PC-3 (cell line): ENCODE results near the gene RGS14. TPM values are rescaled to one million over a fixed set of nuclear protein-coding genes. Genes with fewer than 3 reads are reported as not detected.
A peak's percentile ranks its signal among the peaks of the same experiment; 100 is the strongest.

ENCODE experiments used
- ATAC-seq: fragments of 200-7000 bp; cut with Tn5 transposase; 2 replicates; pipeline ENCODE4 v1.9.1; 2020; ENCODE audit warnings: mild to moderate bottlenecking, moderate library complexity
- BruUV-seq: library from RNA; stranded (reverse); fragments of 400-500 nt; replicated peaks from 2 replicates; lab custom pipeline; 2021; lab: Mats Ljungman, UMichigan
- CTCF ChIA-PET: fragments of 300-600 bp; sonication (Branson Sonifier 250); formaldehyde crosslinking; loops from one replicate; lab custom pipeline; 2022; ENCODE audit warnings: antibody characterized with exemption; lab: Charles Lee
- POLR2A ChIA-PET: fragments of 300-600 bp; sonication (Branson Sonifier 250); formaldehyde crosslinking; loops from one replicate; lab custom pipeline; 2022; ENCODE audit warnings: antibody characterized with exemption; ENCODE audit not compliant: unreplicated experiment; lab: Charles Lee
- DNase-seq: peaks from one replicate; pipeline ENCODE4 v3.0.0-alpha.2; 2015
- H2AFZ ChIP-seq: fragments of 300-600 bp; sonication (generic); 2 replicates; pipeline ENCODE4 v1.6.0; 2016; ENCODE audit warnings: antibody characterized with exemption, low read length
- H3F3A ChIP-seq: fragments of 300-600 bp; sonication (generic); one replicate; pipeline ENCODE4 v1.6.0; 2017; ENCODE audit warnings: antibody characterized with exemption, low read length, control low read depth, mild to moderate bottlenecking; ENCODE audit not compliant: unreplicated experiment
- H3K27ac ChIP-seq: fragments of 300-600 bp; sonication (generic); 2 replicates; pipeline ENCODE4 v1.5.1; 2016; ENCODE audit warnings: mild to moderate bottlenecking, low read length
- H3K27me3 ChIP-seq: fragments of 300-600 bp; sonication (generic); 2 replicates; pipeline ENCODE4 v1.6.1; 2016; ENCODE audit warnings: low read length, mixed read lengths
- H3K36me3 ChIP-seq: fragments of 300-600 bp; sonication (generic); 2 replicates; pipeline ENCODE4 v1.6.1; 2016; ENCODE audit warnings: low read depth, mixed run types, low read length, mixed read lengths
- H3K4me1 ChIP-seq: fragments of 300-600 bp; sonication (generic); 2 replicates; pipeline ENCODE4 v1.5.1; 2016; ENCODE audit warnings: low read length; ENCODE audit not compliant: insufficient read depth
- H3K4me2 ChIP-seq: fragments of 300-600 bp; sonication (generic); 2 replicates; pipeline ENCODE4 v1.6.0; 2016; ENCODE audit warnings: low read length
- H3K4me3 ChIP-seq: fragments of 300-600 bp; sonication (generic); 2 replicates; pipeline ENCODE4 v1.5.1; 2016; ENCODE audit warnings: mild to moderate bottlenecking, low read length, mixed read lengths
- H3K79me2 ChIP-seq: fragments of 300-600 bp; sonication (generic); 2 replicates; pipeline ENCODE4 v1.6.1; 2017; ENCODE audit warnings: low read length, mixed read lengths
- H3K9ac ChIP-seq: fragments of 300-600 bp; sonication (generic); 2 replicates; pipeline ENCODE4 v1.6.0; 2016; ENCODE audit warnings: mild to moderate bottlenecking, low read length
- H3K9me2 ChIP-seq: fragments of 300-600 bp; sonication (generic); replicated peaks from 2 replicates; pipeline ENCODE4 v1.6.1; 2016; ENCODE audit warnings: mixed run types, low read length, mixed read lengths
- H3K9me3 ChIP-seq: fragments of 300-600 bp; sonication (generic); 2 replicates; pipeline ENCODE4 v1.6.1; 2016; ENCODE audit warnings: low read length, mixed read lengths
- H4K20me1 ChIP-seq: fragments of 300-600 bp; sonication (generic); 2 replicates; pipeline ENCODE4 v1.6.1; 2016; ENCODE audit warnings: low read length, mixed read lengths
- CTCF ChIP-seq: fragments of 300-600 bp; sonication (generic); conservative IDR thresholded peaks from 2 replicates; pipeline ENCODE4 v1.5.1; 2017; ENCODE audit warnings: antibody characterized with exemption, low read depth, mild to moderate bottlenecking, low read length
- EZH2 ChIP-seq: fragments of 300-600 bp; sonication (generic); IDR thresholded peaks from one replicate; pipeline ENCODE4 v1.6.1; 2017; ENCODE audit warnings: antibody characterized with exemption, mild to moderate bottlenecking, low read length; ENCODE audit not compliant: unreplicated experiment
- EZH2phosphoT487 ChIP-seq: fragments of 300-600 bp; sonication (generic); IDR thresholded peaks from 2 replicates; pipeline ENCODE4 v1.6.1; 2018; ENCODE audit warnings: mild to moderate bottlenecking, antibody characterized with exemption, low read length, borderline replicate concordance
- intact Hi-C: fragments of 100-400 bp; cut with micrococcal nuclease; formaldehyde crosslinking; loops from 2 replicates; pipeline ENCODE4 v1.9.0; 2023
- total RNA-seq: library from RNA; depleted of rRNA; stranded (reverse); fragments of >200 nt; gene quantifications from 2 replicates; pipeline ENCODE4 v1.2.3, GENCODE V29; 2014

RGS14 gene
- total RNA-seq, 1 experiment from 2014 or later: 32.3 TPM

- no peaks in the 10 kb centered on the region for H3K9me2 ChIP-seq
- H2AFZ ChIP-seq: no peak overlapping the region
- H3K4me2 ChIP-seq: no peak overlapping the region
- H3K27me3 ChIP-seq: no peaks in the 10 kb centered on the region
- H3K27ac ChIP-seq: no peak overlapping the region
- no peaks in the 10 kb centered on the region for H3K79me2 ChIP-seq
- no TSS peak for BruUV-seq
- DNase-seq (no peak), ATAC-seq (no peak)
- ChIA-PET POLR2A (no interaction called here), CTCF (no interaction called here)
- H3K36me3 ChIP-seq: no peaks in the 10 kb centered on the region
- H4K20me1 ChIP-seq: no peaks in the 10 kb centered on the region
- H3K4me1 ChIP-seq: peaks cover 4% of the 10 kb centered on the region
- H3K4me3 ChIP-seq: no peak overlapping the region
- intact Hi-C loops: no loop called here
- H3K9ac ChIP-seq: no peak overlapping the region
- no peaks in the 10 kb centered on the region for H3K9me3 ChIP-seq
- no peaks in the 10 kb centered on the region for H3F3A ChIP-seq
- TF ChIP-seq EZH2phosphoT487 (no peak), EZH2 (no peak), CTCF (no peak)
Measured at GRCh38 chr5:177320879-177321278, 36.8 kb upstream of the RGS14 start.

- Histone ChIP-seq H3K4me3 (no peak overlapping the region), H3K36me3 (no peaks in the 10 kb centered on the region), H2AFZ (no peak overlapping the region), H3K79me2 (no peaks in the 10 kb centered on the region), H4K20me1 (no peaks in the 10 kb centered on the region), H3F3A (no peaks in the 10 kb centered on the region), H3K27me3 (no peaks in the 10 kb centered on the region), H3K9me2 (no peaks in the 10 kb centered on the region), H3K27ac (no peak overlapping the region), H3K9me3 (no peaks in the 10 kb centered on the region), H3K4me1 (peaks cover 20% of the 10 kb centered on the region), H3K4me2 (peak overlapping the region; percentile 40), H3K9ac (no peak overlapping the region)
- TF ChIP-seq EZH2phosphoT487 (no peak), EZH2 (no peak), CTCF (no peak)
- BruUV-seq: no TSS peak
- CTCF ChIA-PET: no interaction called here
- DNase-seq (peak; percentile 43), ATAC-seq (peak; percentile 47)
- intact Hi-C loops: no loop called here
- POLR2A ChIA-PET: no interaction called here
Measured at GRCh38 chr5:177325868-177326381, 31.8 kb upstream of the RGS14 start.
